Activated CD8-positive, alpha-beta memory T cell treated with anti-CD3 and anti-CD28 coated beads for 48 hours (primary cell): ENCODE data around the gene SHROOM3.

Experiments used
- DNase-seq, 3 experiments: peaks; one replicate each; pipeline ENCODE4 v3.0.0-alpha.2; 2020; ENCODE audit warnings: low read depth in 2 of 3, low spot score in 2 of 3

Gene SHROOM3

DNA sequence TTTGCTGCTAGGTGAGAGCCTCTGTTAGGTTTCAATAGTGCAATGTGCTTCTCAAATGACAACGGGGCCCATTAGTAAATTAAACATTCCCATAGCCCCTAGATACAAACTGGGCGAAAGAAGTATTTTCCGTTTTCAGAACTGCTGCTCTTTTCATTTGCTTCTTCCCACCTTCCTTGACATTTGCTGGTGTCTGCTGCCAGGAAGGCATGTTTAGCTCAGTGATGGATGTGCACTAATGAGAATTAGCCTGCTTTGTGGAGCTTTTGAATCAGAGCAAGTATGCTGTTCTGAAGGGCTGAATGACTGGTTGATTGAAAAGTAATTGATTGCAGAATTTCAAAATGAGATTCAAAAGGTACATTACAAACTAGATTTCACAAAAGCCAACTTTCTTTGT, 57.0 kb downstream of the SHROOM3 start:
- no peak for DNase-seq

DNA sequence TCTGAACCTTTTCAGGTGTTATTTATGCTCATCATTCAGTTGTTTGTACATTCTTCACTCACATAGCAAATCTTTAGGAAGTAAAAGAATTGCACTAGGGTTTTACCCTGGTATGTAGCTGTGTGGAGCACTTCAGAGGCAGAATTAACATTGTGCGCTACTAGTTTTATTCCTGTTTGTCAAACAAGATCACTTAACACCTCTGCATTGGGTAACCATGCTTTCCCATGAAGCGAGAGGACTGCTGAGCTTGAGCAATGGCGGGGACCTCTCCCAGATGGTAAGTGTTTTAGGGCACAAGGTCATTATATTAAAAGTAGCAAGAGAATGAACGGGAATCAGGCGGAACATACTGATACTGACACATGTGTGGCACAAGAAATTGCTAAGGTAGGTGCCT, 59.2 kb downstream of the SHROOM3 start:
- DNase-seq = no peak

DNA sequence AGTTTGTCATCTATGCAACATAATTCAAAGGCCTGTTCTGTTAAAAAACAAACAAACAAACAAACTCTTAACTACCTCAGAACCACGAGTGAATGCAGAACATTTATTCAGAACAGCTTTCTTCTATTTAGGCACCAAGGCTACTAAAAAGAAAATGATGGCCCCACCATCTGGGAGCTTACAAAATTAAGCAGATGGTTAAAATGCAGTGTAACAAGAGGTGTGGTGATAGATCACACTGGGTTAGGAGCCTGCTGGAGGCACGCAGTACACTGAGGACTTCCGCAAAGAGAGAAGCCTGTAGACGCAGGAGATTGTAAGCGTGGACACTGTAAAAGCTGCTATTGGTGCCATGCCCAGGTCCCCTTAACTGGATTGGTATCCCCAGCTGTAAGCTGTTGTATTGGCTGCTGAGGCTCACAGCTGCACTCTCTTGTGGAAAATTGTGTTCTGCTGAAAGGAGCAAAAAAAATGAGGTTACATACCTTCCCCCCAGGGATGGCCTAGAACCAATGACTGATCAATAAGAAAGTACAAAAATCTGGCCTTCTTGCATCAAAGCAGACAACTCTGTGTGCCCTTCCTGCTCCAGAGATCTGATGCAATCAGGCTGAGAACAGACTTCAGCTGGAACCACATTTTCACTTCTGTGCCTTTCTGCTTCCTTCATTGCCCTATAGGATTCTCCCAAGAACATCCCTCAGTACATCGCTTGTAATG, 60.0 kb downstream of the SHROOM3 start:
- DNase-seq = no peak

DNA sequence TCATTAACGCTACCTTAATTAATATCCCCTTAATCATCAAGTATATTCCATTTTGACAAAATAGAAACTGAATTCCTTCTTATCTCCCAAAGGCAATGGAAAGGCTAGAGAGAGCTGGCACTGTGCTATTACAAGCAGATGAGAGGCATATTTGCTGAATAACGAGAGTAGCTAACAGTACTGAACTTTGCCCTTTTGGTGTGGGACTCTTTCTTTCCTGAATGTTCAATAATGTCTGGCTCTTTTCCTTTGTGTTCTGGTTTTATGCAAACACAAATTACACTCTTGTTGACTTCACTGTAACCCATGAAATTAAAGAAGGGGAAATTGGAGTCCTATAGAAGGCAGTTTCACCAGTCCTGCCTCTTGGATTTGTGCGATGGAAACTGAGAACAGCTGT, 63.5 kb downstream of the SHROOM3 start:
- DNase-seq = no peak

DNA sequence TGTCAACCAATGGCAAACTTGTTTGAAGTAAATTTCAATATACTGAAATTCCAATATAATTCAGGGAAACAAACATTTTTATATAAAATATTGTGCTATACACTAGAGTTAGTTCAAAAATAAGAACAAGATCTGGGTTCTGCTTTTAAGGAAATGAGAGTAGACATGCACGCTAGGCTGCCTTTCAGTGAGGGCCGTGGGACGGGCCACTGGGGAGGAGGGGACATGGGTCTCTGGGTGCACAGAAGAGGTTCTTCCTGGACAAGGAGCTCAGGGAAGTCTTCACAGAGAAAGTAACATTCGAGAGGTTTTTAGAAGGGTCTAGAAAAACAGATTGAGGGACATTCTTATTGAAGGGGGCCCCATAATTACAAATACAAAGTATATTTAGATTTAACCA, 64.4 kb downstream of the SHROOM3 start:
- no peak for DNase-seq

DNA sequence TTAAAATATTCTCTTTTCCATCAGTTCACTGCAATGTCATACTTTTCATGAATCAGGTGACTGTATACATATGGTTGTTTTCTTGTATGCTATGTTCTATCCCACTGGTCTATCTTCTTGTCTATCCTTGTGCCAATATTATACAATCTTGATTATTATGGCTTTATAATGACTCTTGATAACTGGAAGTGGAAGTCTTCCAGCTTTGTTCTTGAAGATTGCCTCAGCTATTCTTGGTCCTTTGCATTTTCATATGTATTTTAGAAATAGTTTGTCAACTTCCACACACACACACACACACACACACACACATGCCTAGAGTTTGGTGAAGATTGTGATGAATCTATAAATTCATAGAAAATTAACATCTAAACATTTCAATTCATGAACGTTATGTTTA, 67.9 kb downstream of the SHROOM3 start:
- no peak for DNase-seq

DNA sequence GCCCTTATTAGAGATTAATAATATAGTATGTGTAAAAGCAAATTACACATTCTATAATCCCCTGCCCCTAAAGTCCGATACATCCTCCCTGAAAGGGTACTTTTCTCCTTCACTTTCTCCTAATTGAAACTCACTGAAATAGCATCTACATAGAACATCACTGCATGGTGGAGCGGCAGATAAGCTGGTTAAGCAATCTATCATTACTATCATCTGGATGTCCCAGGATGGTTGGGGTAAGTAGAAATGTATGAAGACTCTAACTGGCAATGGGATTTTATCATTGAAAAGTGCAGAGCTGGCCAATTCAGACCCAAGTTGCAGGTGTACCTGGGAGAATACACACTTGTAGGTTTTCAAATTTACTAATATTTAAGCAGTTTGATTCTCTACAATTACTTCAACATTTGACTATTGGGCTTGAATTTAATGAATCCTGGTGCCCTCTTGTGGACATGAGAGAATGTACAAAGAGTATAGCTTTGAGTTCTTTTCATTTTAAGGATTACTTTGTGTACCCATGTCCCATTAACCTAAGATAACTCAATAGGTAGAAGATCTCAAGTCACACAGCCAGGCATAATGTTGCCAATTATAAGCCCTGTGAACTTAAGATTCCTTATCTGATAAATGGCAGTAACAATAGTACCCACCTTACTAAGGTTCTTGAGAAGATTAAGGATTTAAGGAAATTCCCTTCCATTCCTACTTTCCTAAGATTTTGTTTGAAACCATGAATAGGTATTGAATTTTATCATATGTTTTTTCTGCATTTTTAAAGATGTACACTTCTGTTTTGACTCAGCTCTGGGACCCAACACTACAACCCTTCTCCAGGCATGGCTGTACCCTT, 69.8 kb downstream of the SHROOM3 start:
- DNase-seq = no peak

DNA sequence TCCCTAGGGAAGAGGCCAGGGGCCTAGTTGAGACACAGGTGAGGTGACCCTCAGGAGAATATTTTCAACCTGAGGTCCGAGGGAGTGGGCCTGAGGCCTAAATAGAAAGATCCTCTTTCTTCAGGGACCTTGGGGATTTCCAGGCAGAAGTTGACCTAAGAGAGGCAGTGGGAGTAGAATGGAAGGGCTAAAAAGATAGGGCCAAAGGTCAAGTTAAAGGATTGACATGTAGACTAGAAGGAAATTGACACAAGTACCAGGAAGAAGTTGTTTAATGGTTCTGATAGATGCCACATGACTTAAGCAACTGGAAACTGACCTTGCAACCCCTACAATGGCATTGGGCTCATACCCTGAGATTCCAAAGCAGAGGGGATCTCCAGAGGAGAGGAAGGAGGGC, 76.9 kb downstream of the SHROOM3 start:
- no peak for DNase-seq

DNA sequence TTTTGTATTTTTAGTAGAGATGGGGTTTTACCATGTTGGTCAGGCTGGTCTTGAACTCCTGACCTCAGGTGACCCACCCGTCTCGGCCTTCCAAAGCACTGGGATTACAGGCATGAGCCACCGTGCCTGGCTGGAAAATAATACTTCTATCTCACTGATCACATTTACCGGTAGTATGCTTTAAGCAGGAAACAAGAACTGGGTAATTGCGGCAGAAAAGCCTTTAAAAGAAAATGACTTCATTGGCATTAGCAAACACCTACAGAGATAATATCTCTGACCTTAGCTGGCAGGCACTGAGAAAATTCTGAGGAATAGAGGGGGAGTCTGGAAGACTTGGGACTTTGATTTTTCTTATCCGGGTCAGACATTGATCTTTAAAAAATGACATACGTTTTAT, 78.5 kb downstream of the SHROOM3 start:
- no peak for DNase-seq

DNA sequence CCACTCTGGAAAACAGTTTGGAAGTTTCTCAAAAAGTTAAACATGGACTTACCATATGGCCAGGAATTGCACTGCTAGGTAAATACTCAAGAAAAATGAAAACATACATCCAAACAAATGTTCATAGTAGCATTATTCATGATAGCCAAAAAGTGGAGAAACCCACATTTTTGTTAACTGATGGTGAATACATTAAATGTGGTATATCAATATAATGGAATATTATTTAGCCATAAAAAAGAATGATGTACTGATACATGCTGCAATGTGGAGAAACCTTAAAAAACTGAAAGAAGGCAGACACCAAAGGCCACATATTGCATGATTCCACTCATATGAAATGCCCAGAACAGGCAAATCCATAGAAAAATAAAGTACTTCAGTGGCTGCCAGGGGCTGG, 79.1 kb downstream of the SHROOM3 start:
- no peak for DNase-seq

DNA sequence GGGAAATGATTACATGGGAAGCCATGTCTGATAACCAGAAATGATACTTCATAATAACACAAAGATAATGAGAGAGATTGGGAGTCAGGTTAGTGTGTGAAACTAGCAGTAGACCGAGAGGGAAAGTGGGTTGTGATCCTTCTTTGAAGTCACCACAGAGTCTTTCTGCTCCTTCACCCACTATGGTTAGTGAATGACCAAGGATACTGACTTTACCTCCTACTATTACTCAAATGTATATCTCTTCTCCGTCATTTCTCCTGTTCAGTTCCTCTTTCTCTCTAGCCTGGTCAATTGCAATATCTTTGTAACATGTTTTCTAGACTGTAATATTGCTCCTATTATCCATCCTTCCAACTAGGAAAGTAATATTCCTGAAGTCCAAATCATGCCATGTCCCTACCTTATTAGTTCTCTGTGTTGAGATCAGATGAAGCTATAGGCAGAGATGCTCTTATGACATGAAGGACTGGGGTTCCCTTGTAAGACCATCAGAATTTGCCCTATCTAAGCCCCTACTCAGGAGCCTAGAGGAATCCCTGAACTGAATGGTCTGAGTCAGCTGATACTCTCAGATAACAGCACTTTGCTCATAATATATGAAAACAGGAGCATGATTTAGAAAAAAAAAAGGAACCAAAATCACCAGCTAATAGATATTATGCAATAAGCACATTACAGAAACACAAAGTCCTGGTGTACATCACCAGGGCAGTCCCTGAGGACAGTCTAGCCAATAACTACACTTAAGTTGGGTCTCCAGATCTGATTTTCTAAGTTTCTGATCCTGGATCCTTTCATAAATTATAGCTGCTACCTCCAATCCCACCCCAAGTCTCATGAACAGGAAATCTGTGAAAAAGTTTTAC, 81.2 kb downstream of the SHROOM3 start:
- no peak for DNase-seq

DNA sequence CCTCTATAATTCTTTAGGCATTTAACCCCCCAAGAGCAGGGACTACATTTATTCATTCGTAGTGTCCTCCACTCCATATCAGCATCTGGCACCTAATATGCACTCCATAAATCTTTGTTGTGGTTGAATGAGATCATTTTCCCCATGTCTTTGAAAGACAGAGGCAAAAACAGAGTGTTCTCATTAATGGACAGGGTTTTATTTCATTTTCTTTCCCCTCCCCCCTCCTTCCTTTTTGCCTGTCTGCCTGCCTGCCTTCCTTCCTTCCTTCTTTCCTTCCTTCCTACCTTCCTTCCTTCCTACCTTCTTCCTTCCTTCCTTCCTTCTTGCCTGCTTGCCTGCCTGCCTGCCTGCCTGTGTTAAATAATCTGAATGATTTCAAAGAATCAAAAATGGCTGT, 83.2 kb downstream of the SHROOM3 start:
- no peak for DNase-seq

DNA sequence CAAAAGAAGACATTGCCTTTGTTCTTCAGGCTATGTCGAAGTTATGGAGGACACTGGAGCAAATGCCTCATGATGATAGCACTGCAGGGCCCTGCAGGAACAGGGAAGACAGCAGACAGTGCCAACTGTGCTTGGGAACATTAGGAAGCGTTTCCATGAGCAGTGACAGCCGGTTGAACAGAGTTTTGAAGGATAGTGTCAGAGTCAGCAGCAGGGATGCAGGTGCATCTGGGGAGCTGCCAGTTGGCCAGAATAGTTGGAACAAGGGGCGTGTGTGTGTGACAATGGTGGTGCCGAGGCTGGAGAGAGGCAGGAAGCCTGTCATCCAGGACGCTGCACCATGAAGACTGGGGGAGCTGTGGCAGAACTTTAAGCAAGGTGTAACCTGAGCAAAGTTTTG, 88.6 kb downstream of the SHROOM3 start:
- no peak for DNase-seq

DNA sequence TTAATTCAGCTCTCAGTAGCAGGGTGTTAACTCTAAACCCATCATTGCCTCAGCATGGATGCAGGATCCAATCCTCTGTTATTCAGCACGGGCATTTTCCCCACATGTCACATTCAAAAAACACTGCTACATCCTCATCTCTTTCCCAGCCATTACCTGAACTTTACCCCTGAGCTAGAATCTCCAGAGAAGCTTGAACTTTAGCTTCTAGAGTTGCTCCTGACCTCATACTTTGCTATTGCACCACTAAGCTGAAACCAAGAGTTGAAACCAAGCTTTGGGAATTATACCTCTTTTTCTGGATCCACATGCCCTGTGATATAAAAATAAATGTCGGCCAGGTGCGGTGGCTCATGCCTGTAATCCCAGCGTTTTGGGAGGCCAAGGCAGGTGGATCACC, 90.7 kb downstream of the SHROOM3 start:
- DNase-seq = no peak

DNA sequence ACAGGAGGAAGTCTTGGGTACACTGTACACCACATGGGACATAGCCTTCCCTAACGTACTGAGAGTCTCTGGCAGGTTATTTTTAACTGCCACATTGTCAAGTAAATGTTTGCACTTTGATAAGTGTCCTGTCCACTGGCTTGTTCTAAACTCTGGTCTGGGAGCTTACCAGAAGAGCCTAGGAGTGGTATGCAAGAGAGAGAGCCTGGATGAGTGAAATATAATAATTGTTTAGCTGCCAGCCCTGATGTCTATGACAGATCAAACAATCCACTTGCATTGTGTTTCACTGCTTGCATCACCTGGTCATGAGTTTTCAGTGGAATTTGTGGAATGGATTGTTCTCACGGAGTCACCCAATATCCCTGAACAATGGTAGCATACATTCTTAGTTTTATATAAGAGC, 91.6 kb downstream of the SHROOM3 start:
- DNase-seq = no peak

DNA sequence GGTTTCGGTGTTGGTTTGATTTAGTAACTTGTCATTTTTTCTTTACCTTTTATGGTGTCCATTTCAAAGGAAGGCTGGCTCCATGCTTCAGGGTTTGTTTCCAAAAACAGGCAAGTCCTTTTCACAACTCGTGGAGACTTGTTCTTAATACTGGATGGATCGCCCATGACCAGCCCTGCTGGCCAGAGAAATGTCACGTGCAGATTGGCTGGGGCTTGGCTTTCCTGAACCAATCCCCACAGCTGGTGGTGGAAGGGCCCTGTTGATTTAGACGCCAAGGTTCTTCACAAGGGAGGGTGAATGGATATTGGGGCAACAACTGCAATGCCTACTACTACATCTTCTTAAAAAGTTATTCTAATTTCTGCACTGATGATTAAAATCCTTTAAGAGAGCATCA, 92.6 kb downstream of the SHROOM3 start:
- no peak for DNase-seq

DNA sequence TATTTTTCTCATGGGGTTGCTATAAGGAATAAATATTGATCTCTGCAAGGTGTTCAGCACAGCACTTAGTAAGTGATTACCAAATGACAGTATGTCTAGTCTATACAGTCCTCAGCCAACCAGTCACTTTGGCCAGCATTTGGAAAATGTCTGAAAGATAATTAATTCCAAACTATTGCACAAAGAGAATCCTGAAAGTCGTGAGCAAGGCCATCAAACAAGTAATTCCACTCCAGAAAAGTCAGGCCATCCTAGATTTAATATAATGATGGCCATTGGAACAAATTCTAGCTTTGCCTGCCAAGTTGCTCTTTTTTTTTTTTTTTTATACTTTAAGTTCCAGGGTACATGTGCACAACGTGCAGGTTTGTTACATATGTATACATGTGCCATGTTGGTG, 96.6 kb downstream of the SHROOM3 start:
- DNase-seq = no peak

DNA sequence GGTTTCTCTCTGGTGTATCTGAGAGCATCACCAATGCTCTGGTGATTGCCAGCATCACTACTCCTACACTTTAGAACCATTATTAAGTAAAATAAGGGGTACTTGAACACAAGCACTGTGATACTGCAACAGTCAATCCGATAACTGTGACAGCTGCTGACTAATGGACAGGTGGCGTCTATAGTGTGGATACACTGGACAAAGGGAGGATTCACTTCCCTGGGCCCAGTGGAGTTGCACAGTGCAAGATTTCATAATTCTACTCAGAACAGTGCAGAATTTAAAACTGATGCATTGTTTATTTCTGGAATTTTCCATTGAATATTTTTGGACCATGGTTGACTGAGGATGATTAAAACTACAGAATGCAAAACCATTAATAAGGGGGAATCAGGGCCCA, 97.8 kb downstream of the SHROOM3 start:
- no peak for DNase-seq

DNA sequence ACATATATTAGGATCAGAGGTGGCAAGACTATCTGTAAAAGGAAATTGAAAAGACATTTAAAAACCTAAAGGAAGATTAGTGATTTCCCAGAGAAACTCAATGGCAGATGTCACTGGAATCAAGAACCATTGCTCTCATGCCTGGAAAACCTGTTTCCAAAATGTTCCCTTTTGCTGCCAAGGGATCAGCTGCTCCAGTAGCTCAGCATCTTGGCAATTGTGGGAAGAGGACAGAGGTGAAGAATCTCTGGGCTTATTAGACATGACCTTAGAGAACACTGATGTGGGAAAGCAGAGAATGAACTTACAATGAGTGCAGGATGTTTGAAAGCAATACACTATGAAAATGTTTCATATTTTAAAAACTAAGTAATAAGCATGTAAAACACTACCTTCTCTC, 98.3 kb downstream of the SHROOM3 start:
- DNase-seq = no peak

DNA sequence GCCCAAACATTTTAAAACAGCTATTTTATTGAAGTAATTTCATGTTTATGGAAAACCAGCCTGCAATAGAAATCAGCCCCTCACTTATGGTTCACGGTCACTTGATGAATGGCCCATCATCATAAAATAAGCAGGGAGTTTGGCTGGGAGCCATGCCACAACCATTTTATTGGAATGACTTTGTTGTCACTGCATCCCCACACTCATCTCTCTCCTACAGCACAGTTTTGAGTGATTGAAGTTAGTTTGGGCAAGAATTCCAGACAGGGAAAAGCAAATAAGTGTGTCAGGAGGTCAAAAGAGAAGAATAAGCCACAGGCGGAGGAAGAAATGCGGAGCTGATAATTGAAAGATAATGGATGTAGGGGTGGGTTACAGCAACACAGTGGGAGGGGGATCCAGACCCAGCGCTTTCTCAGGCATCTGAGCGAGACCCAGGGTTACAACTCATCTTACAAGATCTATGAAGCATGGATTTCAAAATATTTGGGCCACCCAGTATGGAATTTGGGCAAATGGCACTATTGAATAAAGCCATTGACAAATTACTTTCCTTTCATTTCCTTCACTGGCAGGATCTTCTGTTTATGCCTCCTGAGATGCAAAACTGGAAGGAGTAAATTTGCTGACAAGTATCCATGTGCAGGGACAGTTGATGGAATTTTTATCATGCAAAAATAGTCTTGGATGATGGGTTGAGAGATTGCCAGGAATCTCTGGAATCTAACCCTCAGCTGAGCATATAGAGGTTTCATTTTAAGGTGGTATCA, 100.8 kb downstream of the SHROOM3 start:
- no peak for DNase-seq

DNA sequence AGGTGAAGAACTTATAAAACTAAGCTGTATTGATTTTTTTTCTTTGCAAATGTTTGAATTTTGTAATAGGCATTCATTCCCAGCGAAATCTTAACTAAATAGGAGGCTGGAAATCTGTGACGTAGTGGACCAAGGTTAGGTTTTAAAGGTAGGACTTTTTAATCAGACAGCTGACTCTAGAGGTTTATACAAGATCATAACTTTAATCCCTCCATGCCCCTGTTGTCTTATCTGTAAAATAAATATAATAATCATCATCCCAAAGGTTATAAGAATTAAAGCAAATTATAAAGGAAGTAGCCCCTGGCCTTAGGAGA, 101.3 kb downstream of the SHROOM3 start:
- DNase-seq = no peak
